AG04449 (cell line): ENCODE measurements around the gene CAMK2A.

ENCODE experiments used
- CTCF ChIA-PET: fragments of 350-600 bp; formaldehyde crosslinking; extraction: SDS; loops from one replicate; lab custom pipeline; 2021; ENCODE audit warnings: antibody characterized with exemption; lab: Yijun Ruan, JAX
- POLR2A ChIA-PET: fragments of 400-600, 350-600 bp; formaldehyde crosslinking; extraction: SDS; loops from one replicate; lab custom pipeline; 2020; ENCODE audit warnings: antibody characterized with exemption, inconsistent platforms; lab: Yijun Ruan, JAX
- DNase-seq: peaks from one replicate; pipeline ENCODE4 v3.0.0-alpha.2; 2010; ENCODE audit warnings: low read depth, low spot score
- H3K4me3 ChIP-seq: 2 replicates; pipeline ENCODE4 v1.5.1; 2011; ENCODE audit warnings: low read depth, mild to moderate bottlenecking, control low read depth, low read length
- CTCF ChIP-seq: IDR thresholded peaks from one replicate; pipeline ENCODE4 v1.5.1; 2011; ENCODE audit warnings: mild to moderate bottlenecking, moderate library complexity, low read length, control low read depth, inconsistent platforms; ENCODE audit not compliant: insufficient read depth; ENCODE audit errors: missing control alignments

CAMK2A gene

GRCh38 chr5:150246429-150246828 is 43.1 kb downstream of the CAMK2A start:
- H3K4me3 ChIP-seq: no peak overlapping the region
- ChIA-PET POLR2A (no interaction called here), CTCF (interaction anchor here (1.1 to 1.6 kb wide), 3 partner anchors 29 to 104 kb away, joined by 3 to 4 read pairs (median 3); no protein-coding TSS in a partner anchor)
- no peak for TF ChIP-seq CTCF
- DNase-seq: no peak

GRCh38 chr5:150245808-150246207 is 43.8 kb downstream of the CAMK2A start:
- DNase-seq: no peak
- no peak for TF ChIP-seq CTCF
- POLR2A ChIA-PET: no interaction called here
- CTCF ChIA-PET: interaction anchor here (0.6 to 1.5 kb wide), 2 partner anchors 28 to 75 kb away, joined by 3 read pairs; no protein-coding TSS in a partner anchor
- no peak overlapping the region for H3K4me3 ChIP-seq

GRCh38 chr5:150245111-150245789 is 44.3 kb downstream of the CAMK2A start:
- TF ChIP-seq CTCF: no peak
- ChIA-PET CTCF (interaction anchor here (0.6 kb wide), 1 partner anchor 76 kb away, joined by 3 read pairs; no protein-coding TSS in a partner anchor), POLR2A (no interaction called here)
- no peak for DNase-seq
- no peak overlapping the region for H3K4me3 ChIP-seq

GRCh38 chr5:150244209-150244608 is 45.4 kb downstream of the CAMK2A start:
- no peak overlapping the region for H3K4me3 ChIP-seq
- ChIA-PET POLR2A (no interaction called here), CTCF (interaction anchor here (0.9 kb wide), 1 partner anchor 11 kb away, joined by 3 read pairs; no protein-coding TSS in a partner anchor)
- TF ChIP-seq CTCF: no peak
- DNase-seq: no peak

- no peak for DNase-seq
- no peak for TF ChIP-seq CTCF
- ChIA-PET CTCF (interaction anchor here (0.9 to 1.3 kb wide), 2 partner anchors 11 to 190 kb away, joined by 3 to 4 read pairs; no protein-coding TSS in a partner anchor), POLR2A (no interaction called here)
- H3K4me3 ChIP-seq: no peak overlapping the region
These were observed 46.0 kb downstream of the CAMK2A start for GRCh38 chr5:150243590-150243989.

- DNase-seq: no peak
- ChIA-PET POLR2A (no interaction called here), CTCF (interaction anchor here (1.1 to 1.3 kb wide), 3 partner anchors 9 to 191 kb away, joined by 3 to 5 read pairs (median 4); no protein-coding TSS in a partner anchor)
- no peak overlapping the region for H3K4me3 ChIP-seq
- TF ChIP-seq CTCF: no peak
These were observed 47.2 kb downstream of the CAMK2A start for GRCh38 chr5:150242251-150242894.
